HFF-Myc (cell line): ENCODE results near the gene RFPL4AL1.

ENCODE experiments used
- DNase-seq: peaks from one replicate; pipeline ENCODE4 v3.0.0-alpha.2; 2011; ENCODE audit warnings: low read depth; ENCODE audit errors: extremely low read depth
- H3K4me3 ChIP-seq: replicated peaks from 2 replicates; pipeline ENCODE4 v1.5.1; 2011; ENCODE audit warnings: low read depth, mild to moderate bottlenecking, control low read depth, low read length
- CTCF ChIP-seq: IDR thresholded peaks from 2 replicates; pipeline ENCODE4 v1.5.1; 2012; ENCODE audit warnings: mild to moderate bottlenecking, low read depth, low read length, control low read depth; ENCODE audit errors: missing control alignments

Gene RFPL4AL1

GRCh38 chr19:55802281-55802680 is 33.4 kb downstream of the RFPL4AL1 start:
- H3K4me3 ChIP-seq, result no peak overlapping the region
- TF ChIP-seq CTCF, result no peak
- no peak for DNase-seq

- no peak overlapping the region for H3K4me3 ChIP-seq
- TF ChIP-seq CTCF, result peak; percentile 38
- DNase-seq, result peak; percentile 10
These were observed 40.6 kb downstream of the RFPL4AL1 start for GRCh38 chr19:55809381-55810058.

GRCh38 chr19:55811340-55811739 is 42.4 kb downstream of the RFPL4AL1 start:
- no peak overlapping the region for H3K4me3 ChIP-seq
- DNase-seq, result no peak
- no peak for TF ChIP-seq CTCF

GRCh38 chr19:55812449-55812848 is 43.5 kb downstream of the RFPL4AL1 start:
- TF ChIP-seq CTCF, result no peak
- no peak for DNase-seq
- H3K4me3 ChIP-seq, result no peak overlapping the region

GRCh38 chr19:55813906-55814305 is 45.0 kb downstream of the RFPL4AL1 start:
- H3K4me3 ChIP-seq, result no peak overlapping the region
- TF ChIP-seq CTCF, result no peak
- DNase-seq, result no peak

- no peak for TF ChIP-seq CTCF
- H3K4me3 ChIP-seq, result no peak overlapping the region
- DNase-seq, result no peak
These were observed 51.1 kb downstream of the RFPL4AL1 start for GRCh38 chr19:55820037-55820436.
